DND-41 (cell line): ENCODE data around the gene MAST2.

Experiments
- EZH2 ChIP-seq: IDR thresholded peaks from 3 replicates; pipeline ENCODE4 v1.6.1; 2012; ENCODE audit warnings: borderline replicate concordance, low read depth, mild to moderate bottlenecking, moderate library complexity, low read length, inconsistent platforms; ENCODE audit not compliant: severe bottlenecking
- TF ChIP-seq, protein P1 (sequence below): IDR thresholded peaks from 2 replicates; pipeline ENCODE4 v1.5.1; 2012; ENCODE audit warnings: borderline replicate concordance, low read length, moderate library complexity, mild to moderate bottlenecking; ENCODE audit not compliant: poor library complexity, severe bottlenecking; ENCODE audit errors: extremely low read depth

- TF ChIP-seq, protein P1, sequence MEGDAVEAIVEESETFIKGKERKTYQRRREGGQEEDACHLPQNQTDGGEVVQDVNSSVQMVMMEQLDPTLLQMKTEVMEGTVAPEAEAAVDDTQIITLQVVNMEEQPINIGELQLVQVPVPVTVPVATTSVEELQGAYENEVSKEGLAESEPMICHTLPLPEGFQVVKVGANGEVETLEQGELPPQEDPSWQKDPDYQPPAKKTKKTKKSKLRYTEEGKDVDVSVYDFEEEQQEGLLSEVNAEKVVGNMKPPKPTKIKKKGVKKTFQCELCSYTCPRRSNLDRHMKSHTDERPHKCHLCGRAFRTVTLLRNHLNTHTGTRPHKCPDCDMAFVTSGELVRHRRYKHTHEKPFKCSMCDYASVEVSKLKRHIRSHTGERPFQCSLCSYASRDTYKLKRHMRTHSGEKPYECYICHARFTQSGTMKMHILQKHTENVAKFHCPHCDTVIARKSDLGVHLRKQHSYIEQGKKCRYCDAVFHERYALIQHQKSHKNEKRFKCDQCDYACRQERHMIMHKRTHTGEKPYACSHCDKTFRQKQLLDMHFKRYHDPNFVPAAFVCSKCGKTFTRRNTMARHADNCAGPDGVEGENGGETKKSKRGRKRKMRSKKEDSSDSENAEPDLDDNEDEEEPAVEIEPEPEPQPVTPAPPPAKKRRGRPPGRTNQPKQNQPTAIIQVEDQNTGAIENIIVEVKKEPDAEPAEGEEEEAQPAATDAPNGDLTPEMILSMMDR: no peak
- no peak for TF ChIP-seq EZH2
Measured at GRCh38 chr1:45785583-45785982, 17.8 kb upstream of the MAST2 start.
